Measurements from ENCODE around the gene ADAMTSL3. TPM values are rescaled to one million over a fixed set of nuclear protein-coding genes. Genes with fewer than 3 reads are reported as not detected.

The ADAMTSL3 gene
- total RNA-seq, 2 donors from 2014 or later = 0.79 to 3.4 TPM

GRCh38 chr15:83762367-83762766 is 108.4 kb downstream of the ADAMTSL3 start:
- no peak overlapping the region for H3K4me3 Mint-ChIP-seq
- DNase-seq = no peak
- WGBS, 2 experiments (ENCODE audit: insufficient coverage in 1 of 2, insufficient read length in 1 of 2) = 84% methylated on average over 5 of the region's 5 CpGs; no CpG with 5 or more reads in 1 of the 2 experiments

GRCh38 chr15:83764201-83764838 is 110.4 kb downstream of the ADAMTSL3 start:
- H3K4me3 ChIP-seq (ENCODE audit: low read length) = no peak overlapping the region
- no peaks in the 10 kb centered on the region for H3K9me3 ChIP-seq (ENCODE audit: control insufficient read depth, low read length)
- Mint-ChIP-seq H3K4me3 (no peak overlapping the region), H3K9me3 (peaks cover 4% of the 10 kb centered on the region), H3K36me3 (ENCODE audit: low read depth) (no peaks in the 10 kb centered on the region), H3K27ac (no peak overlapping the region), H3K27me3 (ENCODE audit: insufficient read depth) (no peaks in the 10 kb centered on the region), H3K4me1 (peaks cover 3% of the 10 kb centered on the region)
- TF ChIP-seq CTCF (conservative IDR thresholded peaks at IDR 0.05) = no peak
- no peak overlapping the region for H3K9ac ChIP-seq (ENCODE audit: extremely low read depth, low read length, poor library complexity, severe bottlenecking)
- 93 to 95% methylated on average over 2 to 8 of the region's 8 CpGs for WGBS, 2 experiments (ENCODE audit: insufficient coverage in 1 of 2, insufficient read length in 1 of 2)
- no peak overlapping the region for H3K27ac ChIP-seq (ENCODE audit: low read depth, low read length)
- H3K4me1 ChIP-seq (ENCODE audit: control insufficient read depth, insufficient read depth, low read length) = peaks cover 4% of the 10 kb centered on the region
- H3K36me3 ChIP-seq (ENCODE audit: control insufficient read depth, insufficient read depth, low read length) = no peaks in the 10 kb centered on the region
- no peaks in the 10 kb centered on the region for H3K27me3 ChIP-seq (ENCODE audit: control insufficient read depth, insufficient read depth, low read length, poor library complexity, severe bottlenecking)
- no peak for DNase-seq

More at GRCh38 chr15:83762367-83762766, 108.4 kb downstream of the ADAMTSL3 start:
- H3K9me3 ChIP-seq (ENCODE audit: control insufficient read depth, low read length) = peaks cover 3% of the 10 kb centered on the region
- H3K9ac ChIP-seq (ENCODE audit: extremely low read depth, low read length, poor library complexity, severe bottlenecking) = no peak overlapping the region
- no peak for TF ChIP-seq CTCF (conservative IDR thresholded peaks at IDR 0.05)
- H3K27ac Mint-ChIP-seq = no peak overlapping the region
- H3K4me3 ChIP-seq (ENCODE audit: low read length) = no peak overlapping the region
- no peaks in the 10 kb centered on the region for H3K36me3 ChIP-seq (ENCODE audit: control insufficient read depth, insufficient read depth, low read length)
- H3K36me3 Mint-ChIP-seq (ENCODE audit: low read depth) = peaks cover 4% of the 10 kb centered on the region
- H3K4me1 ChIP-seq (ENCODE audit: control insufficient read depth, insufficient read depth, low read length) = peaks cover 4% of the 10 kb centered on the region
- peaks cover 20% of the 10 kb centered on the region for H3K9me3 Mint-ChIP-seq
- no peaks in the 10 kb centered on the region for H3K27me3 Mint-ChIP-seq (ENCODE audit: insufficient read depth)
- no peak overlapping the region for H3K27ac ChIP-seq (ENCODE audit: low read depth, low read length)
- peaks cover 3% of the 10 kb centered on the region for H3K4me1 Mint-ChIP-seq
- no peaks in the 10 kb centered on the region for H3K27me3 ChIP-seq (ENCODE audit: control insufficient read depth, insufficient read depth, low read length, poor library complexity, severe bottlenecking)

GRCh38 chr15:83766339-83766738 is 112.4 kb downstream of the ADAMTSL3 start:
- H3K9me3 Mint-ChIP-seq = no peaks in the 10 kb centered on the region
- Histone ChIP-seq H3K27me3 (ENCODE audit: control insufficient read depth, insufficient read depth, low read length, poor library complexity, severe bottlenecking) (no peaks in the 10 kb centered on the region), H3K9ac (ENCODE audit: extremely low read depth, low read length, poor library complexity, severe bottlenecking) (no peak overlapping the region), H3K4me3 (ENCODE audit: low read length) (no peak overlapping the region), H3K9me3 (ENCODE audit: control insufficient read depth, low read length) (no peaks in the 10 kb centered on the region), H3K36me3 (ENCODE audit: control insufficient read depth, insufficient read depth, low read length) (no peaks in the 10 kb centered on the region), H3K4me1 (ENCODE audit: control insufficient read depth, insufficient read depth, low read length) (peaks cover 4% of the 10 kb centered on the region), H3K27ac (ENCODE audit: low read depth, low read length) (no peak overlapping the region)
- no peak for DNase-seq
- H3K4me3 Mint-ChIP-seq = no peak overlapping the region
- 94 to 97% methylated on average over 5 to 6 of the region's 6 CpGs for WGBS, 2 experiments (ENCODE audit: insufficient coverage in 1 of 2, insufficient read length in 1 of 2)
- H3K4me1 Mint-ChIP-seq = peaks cover 3% of the 10 kb centered on the region
- H3K27ac Mint-ChIP-seq = no peak overlapping the region
- H3K36me3 Mint-ChIP-seq (ENCODE audit: low read depth) = no peaks in the 10 kb centered on the region
- H3K27me3 Mint-ChIP-seq (ENCODE audit: insufficient read depth) = no peaks in the 10 kb centered on the region
- no peak for TF ChIP-seq CTCF (conservative IDR thresholded peaks at IDR 0.05)
